HS-5 (cell line): ENCODE measurements around the gene NSF.
"Not testable (repeated sequence)": the region's sequence is repeated elsewhere in the genome, so short reads cannot be mapped to it uniquely, and the experiment has no call there.

Experiments used
- DNase-seq: peaks from one replicate; pipeline ENCODE4 v3.0.0-alpha.2; 2012; ENCODE audit warnings: low read depth

NSF gene

DNA sequence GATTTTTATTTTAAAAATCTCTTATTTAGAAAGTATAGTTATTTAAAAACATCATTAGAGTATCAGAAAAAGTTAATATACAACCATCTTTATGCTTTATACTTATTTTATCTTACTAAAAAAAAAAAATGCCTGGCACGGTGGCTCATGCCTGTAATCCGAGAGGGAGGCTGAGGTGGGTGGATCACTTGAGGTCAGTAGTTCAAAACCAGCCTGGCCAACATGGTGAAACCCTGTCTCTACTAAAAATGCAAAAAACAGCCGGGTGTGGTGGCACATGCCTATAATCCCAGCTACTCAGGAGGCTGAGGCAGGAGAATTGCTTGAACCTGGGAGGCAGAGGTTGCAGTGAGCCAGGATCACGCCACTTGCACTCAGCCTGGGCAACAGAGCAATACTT is 167.1 kb downstream of the NSF start:
- DNase-seq: not testable (repeated sequence)

- DNase-seq: no peak
These were observed 168.1 kb downstream of the NSF start for GRCh38 chr17:46758614-46759013.

GRCh38 chr17:46759141-46759540 is 168.7 kb downstream of the NSF start:
- no peak for DNase-seq

GRCh38 chr17:46763416-46763815 is 172.9 kb downstream of the NSF start:
- no peak for DNase-seq

DNA sequence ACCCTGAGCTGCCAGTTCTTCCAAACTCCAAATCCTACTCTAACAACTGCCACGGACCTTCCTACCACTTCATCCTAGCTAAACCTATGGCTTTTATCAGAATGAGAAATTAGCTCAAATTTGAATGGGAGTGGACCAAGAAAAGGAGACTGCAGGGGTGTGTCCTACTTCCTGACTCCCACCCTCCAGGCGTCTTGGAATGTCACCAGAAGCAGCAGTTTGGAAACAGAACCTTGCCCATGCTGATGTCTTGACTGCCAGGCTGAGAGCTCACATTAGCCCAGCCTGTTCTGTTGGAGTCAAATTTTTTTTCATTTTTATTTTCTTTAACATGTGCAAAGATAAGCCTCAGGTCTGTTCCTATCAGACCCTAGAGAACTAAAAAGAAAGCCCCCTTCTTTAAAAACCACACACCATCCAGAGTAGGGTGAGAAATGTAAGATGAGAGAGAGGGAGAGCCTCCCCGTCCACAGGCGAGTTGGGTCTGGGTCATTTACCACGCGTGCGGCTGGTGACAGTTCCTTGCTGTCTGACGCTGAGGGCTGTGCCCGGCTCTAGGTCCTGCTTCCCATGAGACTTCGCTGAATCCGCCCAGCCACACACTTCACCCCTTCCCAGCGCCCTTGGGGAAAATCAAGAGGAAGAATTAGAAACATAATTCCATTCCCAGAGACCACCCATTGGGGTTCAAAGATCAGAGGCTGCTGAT is 173.7 kb downstream of the NSF start:
- DNase-seq: no peak

- peak; percentile 84 for DNase-seq
These were observed 174.4 kb downstream of the NSF start for GRCh38 chr17:46764709-46765401.

DNA sequence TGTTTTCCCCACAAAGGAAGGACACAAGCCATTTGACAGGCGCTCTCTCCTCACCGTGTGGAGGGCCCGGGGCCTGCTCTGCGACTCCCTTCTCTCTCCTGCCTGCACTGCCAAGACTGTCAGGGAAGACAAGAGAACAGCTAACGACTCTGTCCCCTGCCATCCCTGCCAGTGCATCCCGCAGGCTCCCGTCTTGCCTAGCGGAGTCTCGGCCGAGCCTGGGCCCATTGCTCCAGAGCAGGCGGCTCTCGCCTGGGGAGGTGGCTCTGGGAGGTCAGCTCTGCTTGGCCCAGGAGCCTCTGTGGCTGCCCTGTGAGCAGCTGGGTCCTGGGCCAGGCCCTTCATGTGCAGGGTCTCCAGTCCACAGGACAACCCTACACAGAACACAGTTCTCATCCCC is 175.0 kb downstream of the NSF start:
- no peak for DNase-seq

GRCh38 chr17:46766493-46767491 is 176.3 kb downstream of the NSF start:
- no peak for DNase-seq

DNA sequence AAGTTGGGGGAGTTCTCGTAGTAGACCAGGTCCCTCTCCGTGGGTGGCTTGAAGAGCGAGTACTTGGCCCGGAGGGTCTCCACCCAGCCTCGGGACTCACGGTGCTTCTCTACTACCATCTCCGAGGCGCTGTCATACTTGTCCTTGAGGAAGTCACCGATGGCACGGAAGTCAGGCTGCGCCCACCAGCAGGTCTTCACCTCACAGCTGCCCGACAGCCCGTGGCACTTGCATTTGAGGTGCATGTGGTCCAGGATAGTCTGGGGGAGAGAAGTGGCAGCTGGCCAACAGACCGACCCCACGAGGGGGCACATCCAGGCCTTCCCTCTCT is 178.0 kb downstream of the NSF start:
- DNase-seq: no peak

DNA sequence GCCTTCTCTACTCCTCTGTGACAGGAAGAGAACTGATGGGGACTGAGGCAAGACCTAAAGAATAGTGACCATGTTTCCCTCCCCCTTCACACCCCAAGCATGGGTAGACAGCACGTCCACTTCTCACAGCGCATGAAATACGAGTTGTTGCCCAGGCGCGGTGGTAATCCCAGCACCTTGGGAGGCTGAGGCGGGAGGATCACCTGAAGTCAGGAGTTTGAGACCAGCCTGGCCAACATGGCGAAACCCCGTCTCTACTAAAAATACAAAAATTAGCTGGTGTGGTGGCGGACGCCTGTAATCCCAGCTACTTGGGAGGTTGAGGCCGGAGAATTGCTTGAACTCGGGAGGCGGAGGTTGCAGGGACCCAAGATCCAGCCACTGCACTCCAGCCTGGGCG is 178.4 kb downstream of the NSF start:
- DNase-seq: not testable (repeated sequence)

- no peak for DNase-seq
These were observed 179.3 kb downstream of the NSF start for GRCh38 chr17:46769531-46770438.

- no peak for DNase-seq
These were observed 180.0 kb downstream of the NSF start for GRCh38 chr17:46770439-46770817.

DNA sequence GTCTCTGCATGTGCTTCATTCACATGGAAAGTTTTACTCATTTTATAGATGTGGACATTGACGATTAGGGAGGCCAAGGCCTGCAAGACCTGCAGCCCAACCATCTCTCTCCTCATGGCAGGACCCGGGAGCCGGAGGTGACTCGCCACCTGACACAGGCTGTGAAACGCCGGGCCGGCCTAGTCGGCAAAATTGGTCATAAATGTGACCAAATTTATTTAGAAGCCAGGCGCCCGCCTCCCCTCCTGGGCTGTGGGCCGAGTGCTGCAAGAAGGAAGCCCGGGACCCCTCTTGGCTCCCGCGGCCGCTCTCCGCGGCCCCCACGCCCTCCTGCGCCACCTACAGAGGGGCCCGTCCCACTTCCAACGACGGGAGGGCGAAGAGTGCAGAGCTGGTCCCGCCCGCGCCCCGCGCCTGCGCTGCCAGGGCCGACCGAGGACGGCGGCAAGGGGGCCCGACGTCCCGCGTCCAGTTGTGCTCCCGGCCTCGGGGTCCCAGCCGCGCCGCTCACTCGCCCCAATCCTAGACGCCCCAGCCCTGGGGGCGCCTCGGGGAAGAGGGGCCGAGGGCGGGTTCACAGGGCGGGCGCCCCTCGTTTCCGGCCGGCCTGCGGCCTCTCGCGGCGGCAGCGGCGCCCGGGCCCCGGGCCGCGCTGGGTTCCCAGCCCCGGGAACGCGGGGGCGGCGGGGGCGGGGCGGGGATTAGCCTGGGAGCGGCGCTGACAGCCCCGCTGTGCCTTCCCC is 180.5 kb downstream of the NSF start:
- DNase-seq: peak; percentile 18

- no peak for DNase-seq
These were observed 181.3 kb downstream of the NSF start for GRCh38 chr17:46771561-46772474.

- no peak for DNase-seq
These were observed 182.2 kb downstream of the NSF start for GRCh38 chr17:46772475-46773220.

- DNase-seq: no peak
These were observed 182.7 kb downstream of the NSF start for GRCh38 chr17:46773221-46773605.

DNA sequence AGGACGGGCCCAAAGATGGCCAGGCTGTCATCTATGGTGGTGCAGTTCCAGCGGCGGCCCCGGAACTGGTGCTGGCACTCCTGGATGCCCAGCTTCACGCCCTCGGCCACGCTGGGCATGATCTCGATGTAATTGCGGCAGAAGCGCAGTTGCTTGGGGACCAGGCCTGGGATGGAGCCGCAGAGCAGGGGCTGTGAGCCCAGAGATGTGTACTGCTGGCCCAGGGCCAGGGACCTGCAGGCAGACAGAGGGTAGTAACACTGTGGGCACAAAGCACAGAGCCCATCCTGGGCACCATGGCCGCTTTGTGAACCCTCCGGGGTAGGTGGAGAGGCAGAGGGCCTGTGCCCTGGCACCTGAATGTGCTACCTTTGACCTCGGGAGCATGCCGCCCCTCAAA is 183.2 kb downstream of the NSF start:
- no peak for DNase-seq

GRCh38 chr17:46774108-46774737 is 183.8 kb downstream of the NSF start:
- no peak for DNase-seq
